Measurements from ENCODE around the gene PRKCA.

PRKCA gene

DNA sequence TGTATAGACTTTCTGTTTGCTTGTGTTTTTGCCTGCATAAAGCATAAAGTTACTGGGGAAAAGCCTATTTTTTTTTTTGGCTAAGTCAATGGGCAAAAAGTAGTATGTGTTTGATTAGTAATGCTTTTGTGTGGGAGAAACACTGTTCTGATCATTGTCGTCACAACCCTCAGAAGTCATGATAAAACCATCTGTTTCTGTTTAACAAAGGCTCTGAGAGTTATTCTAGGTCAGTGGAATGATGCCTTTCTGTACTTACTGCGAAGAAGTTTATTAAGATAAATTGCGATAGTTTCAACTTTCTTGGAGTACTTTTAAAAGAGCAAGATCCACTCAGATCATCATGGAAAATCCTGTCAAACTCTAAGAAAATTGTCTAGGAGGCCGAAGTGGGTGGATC lies 80.9 kb downstream of the PRKCA start:
- TF ChIP-seq, protein P1, sequence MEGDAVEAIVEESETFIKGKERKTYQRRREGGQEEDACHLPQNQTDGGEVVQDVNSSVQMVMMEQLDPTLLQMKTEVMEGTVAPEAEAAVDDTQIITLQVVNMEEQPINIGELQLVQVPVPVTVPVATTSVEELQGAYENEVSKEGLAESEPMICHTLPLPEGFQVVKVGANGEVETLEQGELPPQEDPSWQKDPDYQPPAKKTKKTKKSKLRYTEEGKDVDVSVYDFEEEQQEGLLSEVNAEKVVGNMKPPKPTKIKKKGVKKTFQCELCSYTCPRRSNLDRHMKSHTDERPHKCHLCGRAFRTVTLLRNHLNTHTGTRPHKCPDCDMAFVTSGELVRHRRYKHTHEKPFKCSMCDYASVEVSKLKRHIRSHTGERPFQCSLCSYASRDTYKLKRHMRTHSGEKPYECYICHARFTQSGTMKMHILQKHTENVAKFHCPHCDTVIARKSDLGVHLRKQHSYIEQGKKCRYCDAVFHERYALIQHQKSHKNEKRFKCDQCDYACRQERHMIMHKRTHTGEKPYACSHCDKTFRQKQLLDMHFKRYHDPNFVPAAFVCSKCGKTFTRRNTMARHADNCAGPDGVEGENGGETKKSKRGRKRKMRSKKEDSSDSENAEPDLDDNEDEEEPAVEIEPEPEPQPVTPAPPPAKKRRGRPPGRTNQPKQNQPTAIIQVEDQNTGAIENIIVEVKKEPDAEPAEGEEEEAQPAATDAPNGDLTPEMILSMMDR (conservative IDR thresholded peaks at IDR 0.05; ENCODE audit: low read depth, low read length) = no peak
- no peak overlapping the region for H3K4me3 ChIP-seq (ENCODE audit: low read length)
- DNase-seq (ENCODE audit: low read depth) = no peak

DNA sequence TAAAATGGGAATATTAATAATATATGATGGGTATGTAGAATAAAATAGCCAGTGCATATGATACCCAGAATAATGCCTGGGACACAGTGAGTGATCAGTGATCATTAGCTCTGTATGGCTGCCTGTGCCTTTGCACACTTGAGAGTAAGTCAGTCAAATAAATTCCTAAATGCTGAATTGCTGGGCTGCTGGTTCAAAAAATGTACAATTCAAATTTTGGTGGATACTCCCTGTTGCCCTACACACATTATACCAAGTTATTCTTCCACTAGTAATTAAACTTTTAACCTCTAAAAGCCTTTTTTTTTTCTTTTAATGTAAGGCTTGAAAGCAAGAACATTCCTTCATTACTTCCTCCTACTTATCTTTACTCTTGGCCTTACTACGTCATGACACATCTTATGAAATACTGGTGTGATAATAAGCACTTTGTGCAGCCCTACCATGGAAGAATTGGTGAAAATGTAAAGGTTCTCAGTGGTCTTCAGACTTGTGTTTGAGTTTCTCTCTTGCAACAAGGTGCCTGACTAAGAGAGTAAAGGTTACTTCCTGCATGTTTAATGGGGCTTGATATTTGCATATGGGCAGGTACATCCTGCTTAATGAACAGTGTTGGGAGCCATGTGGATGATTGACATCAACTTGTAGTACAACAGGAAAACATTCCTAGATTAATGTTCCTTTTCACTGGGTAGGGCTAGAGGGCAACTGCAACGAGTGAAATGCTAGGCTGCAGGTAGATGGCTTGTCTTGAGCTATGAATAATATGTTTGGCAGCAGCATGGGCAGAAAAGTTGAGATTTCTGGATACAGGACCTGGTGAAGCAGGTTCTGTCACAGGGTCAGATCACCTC lies 84.3 kb downstream of the PRKCA start:
- DNase-seq (ENCODE audit: low read depth) = no peak
- no peak overlapping the region for H3K4me3 ChIP-seq (ENCODE audit: low read length)

DNA sequence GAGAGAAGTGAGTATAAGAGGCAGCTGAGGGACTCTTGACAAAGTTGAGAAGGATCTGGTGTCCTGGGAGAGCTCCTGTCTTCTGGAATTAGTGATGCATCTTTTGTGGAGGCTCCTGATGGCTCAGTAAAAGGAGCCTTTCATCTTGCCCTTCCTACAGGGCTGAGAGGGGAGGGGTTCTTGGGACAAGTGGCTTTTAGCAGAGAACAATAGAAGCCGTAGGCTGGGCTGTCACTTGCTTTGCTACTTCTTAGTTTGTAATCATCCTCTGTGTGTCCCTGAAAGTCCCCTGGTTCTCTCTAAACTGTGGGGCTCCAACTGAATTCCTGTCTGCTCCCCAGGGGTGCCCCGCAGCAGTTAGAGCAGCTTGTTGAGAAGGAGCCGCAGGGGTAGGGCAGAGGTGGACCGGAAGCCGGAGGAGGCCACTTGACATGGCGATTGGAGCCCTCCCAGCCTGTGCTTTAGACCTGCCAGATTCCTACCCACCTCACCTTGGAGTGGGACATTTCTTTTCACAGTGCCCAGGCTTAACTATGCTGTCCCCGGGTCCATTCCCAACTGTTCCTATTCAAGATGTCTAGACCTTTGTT lies 85.1 kb downstream of the PRKCA start:
- TF ChIP-seq, protein P1 (conservative IDR thresholded peaks at IDR 0.05; ENCODE audit: low read depth, low read length) = no peak
- no peak overlapping the region for H3K4me3 ChIP-seq (ENCODE audit: low read length)
- DNase-seq (ENCODE audit: low read depth) = no peak

More for the DNA sequence above, 84.3 kb downstream of the PRKCA start:
- TF ChIP-seq, protein P1 (conservative IDR thresholded peaks at IDR 0.05; ENCODE audit: low read depth, low read length) = no peak

DNA sequence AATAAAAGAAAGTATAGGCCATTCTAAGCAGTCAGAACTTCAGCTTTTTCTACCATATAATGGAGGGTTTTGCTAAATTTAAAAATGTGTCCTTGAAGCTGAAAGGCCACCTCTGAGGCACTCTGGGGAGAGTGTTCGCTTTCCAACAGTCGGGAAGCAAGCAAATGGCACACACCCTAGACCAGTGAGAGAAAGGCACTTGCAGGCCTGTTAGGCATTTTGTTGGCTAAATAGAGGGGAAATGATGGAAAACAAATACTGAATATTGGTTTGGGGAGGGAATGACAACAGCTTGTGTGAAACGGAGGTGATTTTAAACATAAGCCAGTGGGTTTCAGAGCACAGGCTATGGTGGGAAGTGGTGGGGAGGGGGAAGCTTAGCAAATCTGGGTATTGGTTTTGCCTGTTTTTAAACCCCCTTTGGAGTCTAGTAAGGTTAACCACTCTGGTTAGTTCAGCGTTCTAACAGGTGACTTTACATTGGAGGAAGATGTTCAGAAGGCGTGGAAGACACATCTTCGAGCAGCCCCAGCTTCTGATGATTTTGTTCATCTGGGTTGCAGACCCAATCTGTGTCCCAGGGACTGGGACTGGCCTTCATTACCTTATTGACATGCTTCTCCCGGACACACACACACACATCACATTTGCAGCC lies 90.5 kb downstream of the PRKCA start:
- H3K4me3 ChIP-seq (ENCODE audit: low read length) = no peak overlapping the region
- TF ChIP-seq, protein P1 (conservative IDR thresholded peaks at IDR 0.05; ENCODE audit: low read depth, low read length) = no peak
- no peak for DNase-seq (ENCODE audit: low read depth)

DNA sequence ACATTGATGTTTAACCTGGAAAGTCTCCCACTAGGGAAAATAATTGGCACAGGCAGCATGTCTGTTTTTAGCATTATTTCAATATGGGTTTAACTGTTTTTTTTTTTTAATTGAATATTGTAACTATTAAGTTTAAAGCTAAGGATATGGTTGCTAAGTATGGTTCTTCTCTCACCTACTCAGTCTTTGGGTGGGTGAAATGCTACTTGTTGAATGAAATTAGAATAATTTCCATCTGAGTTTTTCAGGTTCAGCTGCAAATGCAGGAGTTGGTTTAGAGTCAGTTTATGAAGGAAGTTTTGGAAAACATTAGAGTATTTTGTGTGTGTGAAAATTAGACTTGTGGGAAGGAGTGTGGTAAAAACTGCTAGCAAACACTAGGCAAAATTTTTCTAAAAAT lies 93.5 kb downstream of the PRKCA start:
- TF ChIP-seq, protein P1 (conservative IDR thresholded peaks at IDR 0.05; ENCODE audit: low read depth, low read length) = no peak
- H3K4me3 ChIP-seq (ENCODE audit: low read length) = no peak overlapping the region
- DNase-seq (ENCODE audit: low read depth) = no peak

DNA sequence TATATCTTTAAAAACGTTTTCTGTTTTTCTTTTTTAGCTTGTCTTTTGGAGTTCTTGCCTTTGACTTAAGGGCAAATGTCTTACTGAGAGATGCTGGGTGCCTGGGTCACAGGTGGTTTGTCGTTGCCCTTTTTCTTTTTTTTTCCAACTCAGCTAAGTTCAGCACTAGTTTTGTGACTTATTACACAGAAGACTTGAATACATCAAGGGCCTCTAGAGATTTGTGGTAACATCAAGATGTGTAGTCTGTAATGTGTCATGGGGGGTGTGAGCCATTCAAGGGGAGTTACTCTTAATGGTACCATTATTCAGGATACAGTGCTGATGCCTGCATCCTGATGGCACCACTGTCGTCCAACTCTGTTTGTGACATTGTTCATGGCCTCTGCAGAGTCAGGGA lies 95.1 kb downstream of the PRKCA start:
- no peak for DNase-seq (ENCODE audit: low read depth)
- TF ChIP-seq, protein P1 (conservative IDR thresholded peaks at IDR 0.05; ENCODE audit: low read depth, low read length) = no peak
- no peak overlapping the region for H3K4me3 ChIP-seq (ENCODE audit: low read length)

Data from retinal pigment epithelial cell (primary cell).